Ramos (cell line): ENCODE data around the gene AFG3L2.

Source experiments
- in situ Hi-C: fragments of 300-500 bp; cut with MboI; formaldehyde crosslinking; loops from one replicate; pipeline ENCODE4 v1.14.3; 2022; ENCODE audit warnings: low sequenced_read_pairs; ENCODE audit not compliant: unreplicated experiment

The AFG3L2 gene

DNA sequence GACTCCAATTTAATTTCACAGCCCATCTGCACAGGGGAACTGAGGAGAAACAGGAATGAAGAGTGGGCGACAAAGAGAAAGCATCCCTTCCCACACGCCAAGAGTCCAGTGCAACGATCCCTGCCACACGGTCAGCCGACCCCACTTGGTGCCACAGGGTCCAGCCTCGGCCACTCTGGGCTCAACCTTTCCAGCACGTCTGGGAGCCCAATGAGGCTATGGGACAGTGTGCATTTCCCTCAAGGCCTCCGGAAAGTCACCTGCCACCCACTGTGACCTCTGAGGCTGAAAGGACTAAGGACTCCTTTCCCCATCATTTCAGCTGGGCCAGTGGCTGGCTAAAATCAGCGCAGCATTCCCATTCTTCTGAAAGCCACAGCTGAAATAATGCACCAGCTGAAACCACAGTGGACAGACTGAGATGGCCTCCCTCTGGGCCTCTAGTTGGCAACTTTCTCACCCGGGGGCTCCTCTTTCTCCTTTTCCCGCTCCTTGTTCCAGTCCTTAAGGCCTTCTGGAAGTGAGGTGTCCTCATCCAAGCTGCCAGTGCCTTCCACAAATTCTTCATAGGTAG lies 47.8 kb downstream of the AFG3L2 start:
- in situ Hi-C loops = no loop called here

- in situ Hi-C loops = no loop called here
Measured at GRCh38 chr18:12328179-12328823, 48.7 kb downstream of the AFG3L2 start.

DNA sequence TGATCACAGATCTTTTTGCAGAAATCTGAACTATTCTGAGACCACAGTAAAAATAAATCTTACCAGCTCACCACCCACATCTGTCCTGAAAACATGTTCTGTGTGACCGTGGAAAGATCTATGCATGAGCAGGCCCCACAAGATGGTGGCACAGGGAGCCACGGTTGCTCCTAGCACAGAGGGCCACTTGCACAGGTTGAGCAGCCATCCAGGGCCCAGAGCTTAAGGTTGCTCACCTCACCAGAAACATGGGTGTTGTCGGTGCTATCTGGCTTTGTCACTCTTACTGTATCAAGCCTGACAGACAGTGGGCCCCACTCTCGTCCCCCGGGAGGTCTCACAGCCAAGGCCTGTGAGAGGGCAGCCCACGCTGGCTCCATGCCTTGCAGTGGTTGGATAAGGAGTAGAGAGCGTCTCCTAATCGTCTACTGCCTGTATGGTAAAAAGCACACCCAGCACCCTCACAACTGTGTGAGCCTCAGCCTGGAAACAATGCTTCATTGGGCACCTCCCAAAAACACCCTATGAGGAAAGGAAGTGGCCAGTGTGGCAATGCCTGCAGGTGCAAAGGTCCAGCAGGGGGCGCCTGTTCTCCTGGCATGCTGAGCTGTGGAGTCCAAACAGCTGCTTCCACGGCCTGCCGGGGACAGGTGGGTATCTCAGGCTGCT lies 49.4 kb downstream of the AFG3L2 start:
- in situ Hi-C loops = no loop called here

DNA sequence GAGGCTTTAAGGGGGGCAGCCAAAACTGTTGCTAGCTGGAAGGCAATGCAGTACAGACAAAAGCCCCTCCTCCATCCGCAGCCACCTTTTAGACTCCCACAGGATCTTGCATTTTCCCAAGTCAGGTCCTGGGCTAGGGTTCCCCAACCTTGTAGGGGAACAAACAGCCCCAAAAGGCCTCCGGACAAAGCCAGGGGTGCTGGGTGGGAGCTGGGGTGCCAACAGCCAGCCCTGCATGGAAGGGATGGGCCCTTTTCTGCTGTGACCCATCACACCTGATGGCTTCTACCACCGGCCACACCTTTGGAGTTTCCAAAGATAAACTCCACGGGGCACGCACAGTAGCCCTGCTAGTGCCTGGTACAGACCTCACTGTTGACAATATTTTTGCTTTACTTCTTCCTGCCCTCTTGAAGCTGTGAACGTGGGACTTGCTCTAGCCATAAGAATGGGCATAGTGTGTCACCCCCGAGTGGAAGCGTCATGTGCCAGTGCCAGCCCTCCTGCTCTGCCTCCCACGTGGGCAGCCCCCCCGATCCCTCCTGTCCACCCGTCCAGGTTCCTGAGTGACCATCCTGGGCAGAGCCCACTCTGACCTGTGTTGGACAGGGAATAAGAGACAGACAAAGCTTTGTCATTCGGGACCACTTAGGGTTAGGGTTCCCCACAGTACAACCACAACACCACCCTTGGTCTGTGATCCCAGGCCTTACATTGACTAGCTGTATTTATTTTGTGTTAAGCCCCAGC lies 50.1 kb downstream of the AFG3L2 start:
- in situ Hi-C loops = no loop called here

GRCh38 chr18:12325726-12326245 lies 51.2 kb downstream of the AFG3L2 start:
- in situ Hi-C loops = no loop called here

DNA sequence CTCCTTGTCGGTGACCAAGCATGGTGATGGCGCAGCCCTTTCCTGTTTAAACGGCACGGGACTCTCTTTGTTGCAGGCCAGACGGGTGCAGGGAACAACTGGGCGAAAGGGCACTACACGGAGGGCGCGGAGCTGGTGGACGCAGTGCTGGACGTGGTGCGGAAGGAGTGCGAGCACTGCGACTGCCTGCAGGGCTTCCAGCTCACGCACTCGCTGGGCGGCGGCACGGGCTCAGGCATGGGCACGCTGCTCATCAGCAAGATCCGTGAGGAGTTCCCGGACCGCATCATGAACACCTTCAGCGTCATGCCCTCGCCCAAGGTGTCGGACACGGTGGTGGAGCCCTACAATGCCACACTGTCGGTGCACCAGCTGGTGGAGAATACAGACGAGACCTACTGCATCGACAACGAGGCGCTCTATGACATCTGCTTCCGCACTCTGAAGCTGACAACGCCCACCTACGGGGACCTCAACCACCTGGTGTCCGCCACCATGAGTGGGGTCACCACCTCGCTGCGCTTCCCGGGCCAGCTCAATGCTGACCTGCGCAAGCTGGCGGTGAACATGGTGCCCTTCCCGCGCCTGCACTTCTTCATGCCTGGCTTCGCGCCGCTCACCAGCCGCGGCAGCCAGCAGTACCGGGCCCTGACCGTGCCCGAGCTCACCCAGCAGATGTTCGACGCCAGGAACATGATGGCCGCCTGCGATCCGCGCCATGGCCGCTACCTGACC lies 51.9 kb downstream of the AFG3L2 start:
- in situ Hi-C loops = no loop called here

- in situ Hi-C loops = no loop called here
Measured at GRCh38 chr18:12321333-12321732, 55.7 kb downstream of the AFG3L2 start.

DNA sequence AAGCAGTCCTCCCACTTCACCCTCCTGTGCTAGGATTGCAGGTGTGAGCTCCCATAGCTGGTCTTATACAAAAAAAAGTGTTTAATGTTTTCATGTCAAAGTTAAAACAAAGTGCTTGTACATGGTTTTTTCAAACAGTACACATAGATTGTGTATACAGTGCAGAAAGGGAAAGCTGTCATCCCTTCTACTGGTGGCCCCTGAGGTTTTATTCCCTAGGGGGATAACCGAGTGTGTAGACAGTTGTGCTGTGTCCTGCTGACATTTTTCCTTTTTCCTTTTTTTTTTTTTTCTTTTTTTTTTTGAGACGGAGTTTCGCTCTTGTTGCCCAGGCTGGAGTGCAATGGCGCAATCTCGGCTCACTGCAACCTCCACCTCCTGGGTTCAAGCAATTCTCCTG lies 58.2 kb downstream of the AFG3L2 start:
- in situ Hi-C loops = no loop called here

DNA sequence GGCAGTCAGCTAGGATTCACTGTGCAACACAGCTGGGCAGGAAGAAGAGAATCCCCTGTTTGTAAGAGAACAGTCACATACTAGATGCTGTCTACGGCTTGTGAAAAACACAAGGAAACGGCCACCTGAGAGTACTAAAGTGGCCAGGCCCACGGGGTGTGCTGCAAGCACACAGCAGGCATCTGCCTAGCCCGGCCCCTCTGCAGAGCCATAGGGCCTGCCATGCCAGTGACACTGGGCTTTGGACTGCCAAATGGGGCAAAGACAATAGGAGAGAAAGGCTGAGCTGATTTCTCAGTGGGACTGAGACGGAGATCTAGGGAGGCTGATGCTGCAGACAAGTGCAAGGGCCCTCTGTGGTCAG lies 58.7 kb downstream of the AFG3L2 start:
- in situ Hi-C loops = no loop called here

DNA sequence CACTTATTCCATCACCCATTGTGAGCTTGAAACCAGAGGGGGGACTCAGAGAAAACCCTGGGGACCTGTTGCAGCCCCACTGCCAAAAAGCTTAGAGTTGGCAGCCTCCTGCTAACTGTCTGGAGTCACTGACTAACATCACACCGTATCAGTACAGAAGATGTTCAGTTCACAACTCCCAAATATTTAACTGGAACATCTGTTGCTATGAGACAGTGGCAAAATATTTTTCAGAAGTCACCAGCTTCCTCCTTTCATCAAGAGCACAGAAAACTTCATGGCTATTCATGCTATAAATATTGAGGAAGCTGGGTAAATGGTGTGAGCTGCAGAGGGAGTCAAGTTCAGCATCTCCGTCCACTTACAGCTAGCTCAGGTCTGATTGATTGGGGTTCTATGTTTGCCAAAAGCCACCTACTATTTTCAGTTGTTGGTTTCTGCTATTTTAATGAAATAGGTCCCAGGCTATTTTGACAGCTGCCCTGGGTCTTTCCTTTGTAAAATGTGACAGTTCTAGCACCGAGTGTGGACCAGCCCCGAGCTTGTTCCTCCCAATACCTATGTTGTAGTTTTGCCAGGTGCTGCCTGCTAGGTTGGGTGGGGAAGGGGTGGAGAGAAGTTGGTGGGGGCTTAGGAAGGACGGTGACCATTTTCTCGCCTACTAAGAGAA lies 59.2 kb downstream of the AFG3L2 start:
- in situ Hi-C loops = no loop called here

DNA sequence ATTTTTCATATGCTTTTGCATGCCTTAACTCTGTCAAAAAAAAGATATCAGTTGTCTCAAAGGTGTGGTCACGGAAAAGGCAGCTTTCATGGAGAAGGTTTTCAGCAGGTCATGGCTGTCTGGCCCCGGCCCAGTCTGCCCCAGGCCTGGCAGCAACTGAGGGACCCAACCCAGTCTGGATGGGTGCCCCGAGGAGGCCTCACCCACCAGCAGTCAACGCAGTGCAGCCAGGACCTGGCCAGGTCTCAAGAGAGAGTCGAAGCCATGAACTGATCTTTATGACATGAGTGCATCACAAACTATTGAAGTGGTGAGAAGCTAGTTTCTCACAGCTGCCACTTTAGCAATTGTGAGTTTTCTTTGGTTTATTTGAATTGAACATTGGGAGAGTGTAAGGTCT lies 61.1 kb downstream of the AFG3L2 start:
- in situ Hi-C loops = no loop called here

- in situ Hi-C loops = no loop called here
Measured at GRCh38 chr18:12315490-12315889, 61.5 kb downstream of the AFG3L2 start.

DNA sequence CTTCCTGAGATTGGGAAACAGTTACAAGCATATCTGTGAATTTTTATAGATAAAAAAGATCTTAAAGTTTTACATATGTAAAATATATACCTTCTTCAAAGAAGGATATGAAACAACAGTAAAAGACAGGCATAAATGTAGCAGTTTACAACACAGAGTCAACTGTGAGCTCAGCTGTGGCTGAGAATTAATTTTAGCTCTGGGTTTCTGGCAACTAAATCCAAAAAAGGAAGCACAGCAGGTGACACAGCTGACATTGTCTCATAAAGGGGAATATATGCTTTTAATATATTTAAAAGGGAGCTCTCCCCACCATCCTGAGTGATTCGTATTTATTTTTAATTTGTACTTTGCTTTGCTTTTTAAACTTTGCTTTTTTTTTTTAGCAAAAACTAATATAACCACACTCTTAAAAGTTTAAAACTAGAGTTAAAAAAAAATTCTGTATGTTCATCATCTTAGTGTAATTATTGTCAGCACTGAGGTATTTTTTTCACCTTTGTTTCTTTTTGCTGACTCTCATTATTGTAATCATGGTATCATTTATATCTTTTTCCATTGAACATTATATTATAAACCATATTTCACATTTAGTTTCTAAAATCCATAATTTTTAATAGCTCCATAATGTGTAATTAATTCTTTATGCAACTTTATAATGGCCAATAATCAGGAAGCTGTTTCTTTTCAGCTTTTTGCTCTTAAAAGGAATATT lies 62.3 kb downstream of the AFG3L2 start:
- in situ Hi-C loops = no loop called here

DNA sequence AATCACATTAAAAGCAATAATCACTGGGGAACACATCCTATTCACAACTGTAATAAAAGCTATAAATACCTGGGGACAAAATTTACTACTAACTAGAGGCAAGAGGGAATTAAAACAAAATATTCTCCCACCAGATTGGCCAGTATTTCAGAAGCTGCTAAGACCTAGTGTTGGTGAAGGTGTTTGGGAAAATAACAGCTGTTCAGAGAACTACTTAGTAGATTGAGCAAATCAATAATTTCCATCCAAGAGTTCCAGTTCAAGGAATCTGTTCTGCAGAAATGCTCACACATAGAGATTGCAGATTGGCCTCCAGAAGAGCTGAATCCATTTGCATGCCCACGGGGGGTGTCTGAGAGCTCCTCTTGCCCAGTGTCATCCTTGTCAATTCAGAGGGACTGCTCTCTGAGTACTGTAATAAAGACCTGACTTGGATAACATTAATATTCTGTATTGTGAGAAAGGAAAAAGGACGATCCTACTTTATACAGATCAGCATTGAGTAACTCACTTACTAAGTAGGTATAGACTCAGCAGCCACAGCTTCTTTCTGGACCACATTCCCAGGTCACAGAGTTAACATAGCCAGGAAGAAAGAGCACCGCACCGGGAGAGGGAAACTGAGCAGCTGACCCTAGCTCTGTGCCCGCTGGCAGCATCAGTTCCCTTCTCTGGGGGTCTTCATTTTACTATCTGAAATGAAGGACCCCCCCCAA lies 63.3 kb downstream of the AFG3L2 start:
- in situ Hi-C loops = no loop called here

- in situ Hi-C loops = no loop called here
Measured at GRCh38 chr18:12312976-12313375, 64.1 kb downstream of the AFG3L2 start.

DNA sequence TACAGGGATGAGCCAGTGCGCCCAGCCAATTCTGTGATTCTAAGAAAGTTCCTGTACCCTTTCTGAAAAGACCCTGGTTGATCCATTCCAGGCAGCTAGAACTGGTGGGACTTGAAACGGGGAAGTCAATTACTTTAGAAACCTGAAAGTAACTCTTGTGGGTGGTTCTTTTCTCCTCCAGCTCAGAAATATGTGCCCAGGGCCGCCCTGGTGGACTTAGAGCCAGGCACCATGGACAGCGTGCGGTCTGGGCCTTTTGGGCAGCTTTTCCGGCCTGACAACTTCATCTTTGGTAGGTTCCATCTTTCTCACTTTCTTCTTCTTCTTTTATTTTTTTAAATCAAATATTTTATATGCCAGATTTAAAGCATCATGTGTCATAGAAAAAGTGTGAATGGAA lies 66.3 kb downstream of the AFG3L2 start:
- in situ Hi-C loops = no loop called here

- in situ Hi-C loops = no loop called here
Measured at GRCh38 chr18:12309683-12310198, 67.3 kb downstream of the AFG3L2 start.

GRCh38 chr18:12308386-12309100 lies 68.5 kb downstream of the AFG3L2 start:
- in situ Hi-C loops = no loop called here
